SK-N-SH (cell line): Measurements from ENCODE around the gene RCAN3. TPM values are rescaled to one million over a fixed set of nuclear protein-coding genes. Genes with fewer than 3 reads are reported as not detected.

Experiments
- CTCF ChIA-PET: fragments of 300-600, 350-600 bp; formaldehyde crosslinking; extraction: SDS; loops from one replicate; lab custom pipeline; 2021; lab: Yijun Ruan, JAX
- POLR2A ChIA-PET: fragments of 350-600 bp; sonication (Branson Sonifier 250); formaldehyde crosslinking; extraction: SDS; loops from one replicate; lab custom pipeline; 2020; ENCODE audit warnings: antibody characterized with exemption, inconsistent platforms; lab: Yijun Ruan, JAX
- DNase-seq: peaks from one replicate; pipeline ENCODE4 v3.0.0; 2012
- H2AFZ ChIP-seq: fragments of 200-600 bp; sonication (generic); 2 replicates; pipeline ENCODE4 v1.8.1; 2016; ENCODE audit warnings: antibody characterized with exemption, mild to moderate bottlenecking, low read depth
- H3F3A ChIP-seq: fragments of 200-600 bp; sonication (generic); replicated peaks from 2 replicates; pipeline ENCODE3; 2016; ENCODE audit warnings: antibody characterized with exemption, mild to moderate bottlenecking; ENCODE audit not compliant: insufficient read depth
- H3K27ac ChIP-seq, 2 experiments: fragments of 200-500 bp in 1 of 2; fragments of 200-600 bp in 1 of 2; sonication (Bioruptor generic) in 1 of 2; sonication (generic), shearing (Covaris generic) in 1 of 2; 2 replicates each; pipeline versions ENCODE4 v1.5.1 to v1.6.1; 2014 to 2016; ENCODE audit warnings: low read depth in 2 of 2, inconsistent platforms in 1 of 2, low read length in 1 of 2, mild to moderate bottlenecking in 1 of 2, mixed read lengths in 1 of 2
- H3K27me3 ChIP-seq: fragments of 200-600 bp; sonication (generic), shearing (Covaris generic); 2 replicates; pipeline ENCODE4 v1.6.1; 2016; ENCODE audit warnings: mixed run types; ENCODE audit not compliant: insufficient read depth
- H3K36me3 ChIP-seq, 2 experiments: fragments of 200-500 bp in 1 of 2; fragments of 200-600 bp in 1 of 2; sonication (Bioruptor generic) in 1 of 2; sonication (generic) in 1 of 2; replicated peaks in 1 of 2; 2 replicates each; pipeline versions ENCODE3 to v1.5.1; 2014 to 2016; ENCODE audit warnings: low read length in 1 of 2, mild to moderate bottlenecking in 1 of 2; ENCODE audit not compliant: insufficient read depth in 2 of 2, control insufficient read depth in 1 of 2
- H3K4me1 ChIP-seq, 2 experiments: fragments of 200-500 bp in 1 of 2; fragments of 200-600 bp in 1 of 2; sonication (Bioruptor generic) in 1 of 2; sonication (generic), shearing (Covaris generic) in 1 of 2; 2 replicates each; pipeline versions ENCODE4 v1.5.1 to v1.6.1; 2014 to 2016; ENCODE audit warnings: low read depth in 1 of 2, low read length in 1 of 2, mixed run types in 1 of 2; ENCODE audit not compliant: insufficient read depth in 2 of 2, control insufficient read depth in 1 of 2
- H3K4me2 ChIP-seq: fragments of 200-600 bp; sonication (generic), shearing (Covaris generic); 2 replicates; pipeline ENCODE4 v1.6.1; 2017; ENCODE audit warnings: mixed run types
- H3K4me3 ChIP-seq, 2 experiments: fragments of 200-500 bp in 1 of 2; fragments of 200-600 bp in 1 of 2; sonication (Bioruptor generic) in 1 of 2; sonication (generic), shearing (Covaris generic) in 1 of 2; 2 replicates each; pipeline versions ENCODE4 v1.5.1 to v1.8.1; 2014 to 2016; ENCODE audit warnings: low read depth in 2 of 2, inconsistent platforms in 1 of 2, low read length in 1 of 2, mild to moderate bottlenecking in 1 of 2, mixed read lengths in 1 of 2, moderate library complexity in 1 of 2
- H3K79me2 ChIP-seq: fragments of 200-600 bp; sonication (generic); 2 replicates; pipeline ENCODE4 v1.8.1; 2017; ENCODE audit warnings: mild to moderate bottlenecking; ENCODE audit not compliant: insufficient read depth
- H3K9ac ChIP-seq: fragments of 200-600 bp; sonication (generic); 2 replicates; pipeline ENCODE4 v1.6.1; 2017; ENCODE audit warnings: mixed run types
- H3K9me2 ChIP-seq: fragments of 200-600 bp; sonication (generic); 2 replicates; pipeline ENCODE4 v1.6.1; 2017; ENCODE audit warnings: mixed run types
- H3K9me3 ChIP-seq: fragments of 200-600 bp; sonication (generic); 2 replicates; pipeline ENCODE4 v1.6.1; 2017; ENCODE audit warnings: mixed run types, mild to moderate bottlenecking, moderate library complexity
- H4K20me1 ChIP-seq: fragments of 200-600 bp; sonication (generic); 2 replicates; pipeline ENCODE4 v1.6.1; 2017; ENCODE audit warnings: mild to moderate bottlenecking, mixed run types; ENCODE audit not compliant: insufficient read depth
- CHD2 ChIP-seq: fragments of 150-350 bp; IDR thresholded peaks from 2 replicates; pipeline ENCODE4 v1.6.1; 2018; ENCODE audit warnings: low read length; ENCODE audit not compliant: partially characterized antibody
- CTCF ChIP-seq: fragments of 200-600 bp; sonication (generic); IDR thresholded peaks from 2 replicates; pipeline ENCODE4 v1.6.1; 2017; ENCODE audit warnings: antibody characterized with exemption, mild to moderate bottlenecking, moderate library complexity
- ELF1 ChIP-seq: IDR thresholded peaks from 2 replicates; pipeline ENCODE4 v1.4.0; 2012
- EP300 ChIP-seq, 2 experiments: IDR thresholded peaks; 2 replicates each; pipeline versions ENCODE4 v1.4.0 to v1.6.1; 2012; ENCODE audit warnings: borderline replicate concordance in 1 of 2, low read depth in 1 of 2, low read length in 1 of 2
- EZH2phosphoT487 ChIP-seq: fragments of 200-600 bp; sonication (generic); IDR thresholded peaks from 2 replicates; pipeline ENCODE4 v1.6.1; 2017; ENCODE audit warnings: low read depth, mixed run types, mild to moderate bottlenecking, antibody characterized with exemption, moderate library complexity, borderline replicate concordance
- MAX ChIP-seq: IDR thresholded peaks from 2 replicates; pipeline ENCODE4 v1.4.0; 2012; ENCODE audit warnings: low read depth
- MXI1 ChIP-seq: IDR thresholded peaks from 2 replicates; pipeline ENCODE4 v1.6.1; 2012; ENCODE audit warnings: mild to moderate bottlenecking, low read depth, low read length, improper control_type of control experiment
- NFIC ChIP-seq: IDR thresholded peaks from 2 replicates; pipeline ENCODE4 v1.4.0; 2012; ENCODE audit warnings: borderline replicate concordance
- NRF1 ChIP-seq: IDR thresholded peaks from 2 replicates; pipeline ENCODE4 v1.6.1; 2012; ENCODE audit warnings: low read depth, mild to moderate bottlenecking, low read length
- RAD21 ChIP-seq: IDR thresholded peaks from 2 replicates; pipeline ENCODE4 v1.6.1; 2012; ENCODE audit warnings: mild to moderate bottlenecking, low read length
- RCOR1 ChIP-seq: fragments of 150-350 bp; IDR thresholded peaks from 2 replicates; pipeline ENCODE4 v1.6.1; 2017; ENCODE audit warnings: antibody characterized with exemption, low read length
- RFX5 ChIP-seq: IDR thresholded peaks from 2 replicates; pipeline ENCODE4 v1.6.1; 2012; ENCODE audit warnings: mild to moderate bottlenecking, improper control_type of control experiment, low read length
- RXRA ChIP-seq: IDR thresholded peaks from 2 replicates; pipeline ENCODE4 v1.4.0; 2012; ENCODE audit warnings: low read depth, mild to moderate bottlenecking, borderline replicate concordance
- SIN3A ChIP-seq: IDR thresholded peaks from 2 replicates; pipeline ENCODE4 v1.6.1; 2012; ENCODE audit warnings: low read depth, mild to moderate bottlenecking, low read length, moderate library complexity, borderline replicate concordance
- TAF1 ChIP-seq: IDR thresholded peaks from 2 replicates; pipeline ENCODE4 v1.6.1; 2012; ENCODE audit warnings: low read depth, mild to moderate bottlenecking, low read length, moderate library complexity, borderline replicate concordance
- TCF12 ChIP-seq: IDR thresholded peaks from 2 replicates; pipeline ENCODE4 v1.4.0; 2012
- TEAD4 ChIP-seq: IDR thresholded peaks from 2 replicates; pipeline ENCODE4 v1.4.0; 2012; ENCODE audit warnings: mild to moderate bottlenecking, borderline replicate concordance; ENCODE audit not compliant: insufficient read depth
- USF1 ChIP-seq: IDR thresholded peaks from 2 replicates; pipeline ENCODE4 v1.4.0; 2012; ENCODE audit warnings: low read depth, borderline replicate concordance
- USF2 ChIP-seq: fragments of 150-350 bp; IDR thresholded peaks from 2 replicates; pipeline ENCODE4 v1.6.1; 2017; ENCODE audit warnings: antibody characterized with exemption, low read length, low read depth, borderline replicate concordance
- YY1 ChIP-seq: IDR thresholded peaks from 2 replicates; pipeline ENCODE4 v1.4.0; 2012; ENCODE audit warnings: low read depth, mild to moderate bottlenecking
- WGBS: methylation state at CpG from one replicate; pipeline ENCODE4 v1.1.6; 2017; ENCODE audit warnings: low lambda C conversion rate; 5-methylcytosine and 5-hydroxymethylcytosine counted together
- polyA plus RNA-seq, 3 experiments: library from polyadenylated mRNA; depleted of rRNA; stranded (reverse); fragments of >200 nt; gene quantifications; 2 replicates each; pipeline ENCODE4 v1.2.3, GENCODE V29; 2012

Gene RCAN3
- polyA plus RNA-seq, 1 of the 3 experiments (the other 2 are of a cell fraction) = 4.8 TPM

GRCh38 chr1:24513706-24514105 lies 11.1 kb downstream of the RCAN3 start:
- H3K27me3 ChIP-seq = no peaks in the 10 kb centered on the region
- 0 out of 2 replicates have a peak, but pooled peaks cover 5% of the 10 kb centered on the region for H4K20me1 ChIP-seq
- ChIA-PET POLR2A (no interaction called here), CTCF (interaction anchor here (1.0 to 1.1 kb wide), 2 partner anchors 13 to 20 kb away, joined by 3 read pairs; no protein-coding TSS in a partner anchor)
- TF ChIP-seq NFIC (no peak), MAX (no peak), TEAD4 (no peak), YY1 (no peak), USF1 (no peak), RCOR1 (no peak), ELF1 (no peak), CTCF (no peak), NRF1 (no peak), CHD2 (no peak), TCF12 (no peak), MXI1 (no peak), RAD21 (no peak), TAF1 (no peak), EZH2phosphoT487 (no peak), USF2 (no peak), RXRA (no peak), RFX5 (no peak), SIN3A (no peak), EP300 (IDR thresholded peaks at IDR 0.05; ENCODE audit: borderline replicate concordance in 1 of 2, low read depth in 1 of 2, low read length in 1 of 2) (no peak)
- no peaks in the 10 kb centered on the region for H3K36me3 ChIP-seq
- DNase-seq = no peak
- WGBS = 50% methylated on average over 2 of the region's 2 CpGs
- H3K4me2 ChIP-seq = no peak overlapping the region
- peaks cover 0 to 3% of the 10 kb centered on the region in 2 experiments; a peak in 1 of 4 replicates for H3K4me1 ChIP-seq
- no peak overlapping the region for H3K27ac ChIP-seq
- H3F3A ChIP-seq = peaks cover 11% of the 10 kb centered on the region
- H3K9me3 ChIP-seq = no peaks in the 10 kb centered on the region
- H3K79me2 ChIP-seq = peaks cover 4% of the 10 kb centered on the region; the same call in 1 of the 2 replicates
- H3K9me2 ChIP-seq = no peaks in the 10 kb centered on the region
- H3K9ac ChIP-seq = no peak overlapping the region
- H3K4me3 ChIP-seq = no peak overlapping the region
- H2AFZ ChIP-seq = no peak overlapping the region
